ENCODE results near the gene TP53INP2.

DNA sequence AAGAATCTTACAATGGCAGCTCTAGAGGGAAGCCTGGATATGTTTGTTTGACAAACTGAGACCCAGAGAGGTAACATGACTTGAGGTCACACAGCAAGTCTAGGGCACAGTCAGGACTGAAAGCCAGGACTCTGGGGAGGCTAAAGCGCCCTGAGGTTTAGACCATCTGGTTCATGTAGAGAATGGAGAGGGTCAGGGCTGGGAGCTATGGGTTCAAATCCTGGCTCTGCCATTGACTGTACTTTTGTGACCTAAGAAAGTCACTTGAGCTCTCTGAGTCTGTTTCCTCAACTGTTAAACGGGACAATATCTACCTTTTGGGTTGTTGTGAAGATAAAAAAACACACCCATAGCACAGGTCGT, 1.1 kb upstream of the TP53INP2 start:
- TF ChIP-seq POLR2AphosphoS5 (IDR thresholded peaks at IDR 0.05; ENCODE audit: borderline replicate concordance, low read depth, low read length), result no peak
- TF ChIP-seq EZH2 (IDR thresholded peaks at IDR 0.05), result no peak
